ENCODE data around the gene LPP. TPM values are rescaled to one million over a fixed set of nuclear protein-coding genes. Genes with fewer than 3 reads are reported as not detected.

Gene LPP
- total RNA-seq, 1 experiment from 2014 or later = 20.4 TPM

DNA sequence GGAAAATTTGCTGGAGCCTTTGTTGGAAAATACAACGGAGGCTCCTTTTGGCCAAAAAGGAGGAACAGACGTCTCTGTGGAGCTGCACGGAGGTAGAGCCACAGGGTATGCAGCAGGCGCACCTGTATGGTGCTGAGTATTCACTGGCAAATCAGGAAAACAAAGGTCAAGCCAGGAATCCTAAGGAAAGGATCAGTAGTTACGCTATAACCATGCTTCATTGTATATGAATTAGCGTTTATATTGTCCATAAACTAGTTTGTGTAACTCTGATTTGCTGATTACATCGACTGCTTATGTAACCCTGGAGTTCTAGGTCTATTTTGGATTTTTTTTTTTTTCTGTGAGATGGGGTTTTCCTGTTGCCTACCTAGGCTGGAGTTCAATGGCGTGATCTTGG lies 45.4 kb downstream of the LPP start:
- no peak overlapping the region for H3K27ac ChIP-seq (ENCODE audit: low read length)
- no peaks in the 10 kb centered on the region for H3K36me3 ChIP-seq (ENCODE audit: low read depth, low read length)
- peaks cover 1% of the 10 kb centered on the region; the same call in 1 of the 2 replicates for H3K4me1 ChIP-seq (ENCODE audit: insufficient read depth, low read length)
- no peak for DNase-seq
- no peak overlapping the region for H3K4me2 ChIP-seq (ENCODE audit: low read length)
- TF ChIP-seq CTCF (conservative IDR thresholded peaks at IDR 0.05; ENCODE audit: low read depth, low read length) = no peak
- TF ChIP-seq EZH2 (IDR thresholded peaks at IDR 0.05; ENCODE audit: low read length, unreplicated experiment) = no peak
- TF ChIP-seq EZH2phosphoT487 (IDR thresholded peaks at IDR 0.05; ENCODE audit: borderline replicate concordance, low read length) = no peak
- H4K20me1 ChIP-seq (ENCODE audit: low read length) = 0 out of 2 replicates have a peak, but pooled peaks cover 4% of the 10 kb centered on the region
- no peaks in the 10 kb centered on the region for H3F3A ChIP-seq (ENCODE audit: low read length, unreplicated experiment)
- POLR2A ChIA-PET (ENCODE audit: unreplicated experiment) = no interaction called here
- H2AFZ ChIP-seq (ENCODE audit: low read length) = no peak overlapping the region
- H3K9ac ChIP-seq (ENCODE audit: low read length) = no peak overlapping the region
- no peak for ATAC-seq
- CTCF ChIA-PET = no interaction called here
- no TSS peak for BruUV-seq (replicated peaks)
- H3K4me3 ChIP-seq (ENCODE audit: low read length) = no peak overlapping the region
- intact Hi-C loops (cut with micrococcal nuclease) = no loop called here
- H3K9me2 ChIP-seq (replicated peaks; ENCODE audit: low read length) = no peaks in the 10 kb centered on the region
- no peaks in the 10 kb centered on the region for H3K9me3 ChIP-seq (ENCODE audit: low read length)
- peaks cover 34% of the 10 kb centered on the region for H3K79me2 ChIP-seq (ENCODE audit: low read length)
- no peaks in the 10 kb centered on the region for H3K27me3 ChIP-seq (ENCODE audit: low read length)

- TF ChIP-seq CTCF (conservative IDR thresholded peaks at IDR 0.05; ENCODE audit: low read depth, low read length) (no peak), EZH2phosphoT487 (IDR thresholded peaks at IDR 0.05; ENCODE audit: borderline replicate concordance, low read length) (no peak), EZH2 (IDR thresholded peaks at IDR 0.05; ENCODE audit: low read length, unreplicated experiment) (no peak)
- intact Hi-C loops (cut with micrococcal nuclease) = no loop called here
- no peaks in the 10 kb centered on the region for H3K9me3 ChIP-seq (ENCODE audit: low read length)
- H2AFZ ChIP-seq (ENCODE audit: low read length) = no peak overlapping the region
- no peaks in the 10 kb centered on the region for H3K9me2 ChIP-seq (replicated peaks; ENCODE audit: low read length)
- ATAC-seq (no peak), DNase-seq (no peak)
- no peak overlapping the region for H3K9ac ChIP-seq (ENCODE audit: low read length)
- POLR2A ChIA-PET (ENCODE audit: unreplicated experiment) = no interaction called here
- no peaks in the 10 kb centered on the region for H3K27me3 ChIP-seq (ENCODE audit: low read length)
- H3F3A ChIP-seq (ENCODE audit: low read length, unreplicated experiment) = no peaks in the 10 kb centered on the region
- CTCF ChIA-PET = no interaction called here
- no peak overlapping the region for H3K4me2 ChIP-seq (ENCODE audit: low read length)
- no peaks in the 10 kb centered on the region; the same call in 1 of the 2 replicates for H3K4me1 ChIP-seq (ENCODE audit: insufficient read depth, low read length)
- peaks cover 31% of the 10 kb centered on the region for H3K79me2 ChIP-seq (ENCODE audit: low read length)
- no peak overlapping the region for H3K4me3 ChIP-seq (ENCODE audit: low read length)
- H4K20me1 ChIP-seq (ENCODE audit: low read length) = 0 out of 2 replicates have a peak, but pooled peaks cover 4% of the 10 kb centered on the region
- H3K36me3 ChIP-seq (ENCODE audit: low read depth, low read length) = no peaks in the 10 kb centered on the region
- H3K27ac ChIP-seq (ENCODE audit: low read length) = no peak overlapping the region
- no TSS peak for BruUV-seq (replicated peaks)
These were observed 46.5 kb downstream of the LPP start for GRCh38 chr3:188200481-188200880.

DNA sequence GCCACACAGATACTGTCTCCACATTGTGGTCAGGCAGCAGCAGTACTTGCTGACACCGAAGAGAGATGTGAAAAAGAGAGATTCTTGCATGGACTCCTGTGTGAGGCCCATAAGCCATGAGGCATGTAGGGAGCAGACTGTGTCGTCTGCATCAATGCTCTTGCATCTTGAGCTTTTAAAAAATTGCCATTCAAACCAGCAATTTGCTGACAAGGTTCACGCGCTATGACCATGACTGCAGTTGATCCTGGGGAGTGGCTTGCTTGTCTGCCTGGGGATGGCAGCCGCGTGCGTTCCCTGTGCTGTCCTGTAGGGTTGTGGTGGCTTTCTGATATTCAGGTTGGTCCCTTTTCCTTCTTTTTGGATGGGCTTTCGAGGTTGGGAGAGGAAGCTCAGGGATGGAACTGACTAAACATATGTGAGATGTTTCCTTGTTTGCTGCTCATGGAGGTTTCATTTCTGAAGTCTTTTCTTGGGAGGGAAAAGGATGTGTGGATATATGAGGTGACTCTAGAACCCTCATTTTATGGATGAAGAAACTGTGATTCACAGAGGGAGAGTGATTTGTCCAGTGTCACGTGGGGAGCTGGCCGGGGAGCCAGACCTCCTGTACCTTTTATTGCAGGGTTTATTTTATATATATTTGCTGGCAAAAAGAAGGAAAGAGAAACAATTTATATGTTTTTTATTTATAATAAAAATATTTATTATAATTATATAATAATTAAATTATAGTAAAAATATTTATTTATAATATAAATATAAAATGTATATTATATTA lies 48.6 kb downstream of the LPP start:
- DNase-seq = no peak
- H3K4me2 ChIP-seq (ENCODE audit: low read length) = no peak overlapping the region

More for the DNA sequence above, 48.6 kb downstream of the LPP start:
- Histone ChIP-seq H4K20me1 (ENCODE audit: low read length) (0 out of 2 replicates have a peak, but pooled peaks cover 4% of the 10 kb centered on the region), H3K27me3 (ENCODE audit: low read length) (no peaks in the 10 kb centered on the region), H3K4me1 (ENCODE audit: insufficient read depth, low read length) (no peaks in the 10 kb centered on the region), H2AFZ (ENCODE audit: low read length) (no peak overlapping the region), H3K79me2 (ENCODE audit: low read length) (peaks cover 26% of the 10 kb centered on the region), H3K36me3 (ENCODE audit: low read depth, low read length) (no peaks in the 10 kb centered on the region), H3F3A (ENCODE audit: low read length, unreplicated experiment) (no peaks in the 10 kb centered on the region), H3K9ac (ENCODE audit: low read length) (no peak overlapping the region), H3K27ac (ENCODE audit: low read length) (no peak overlapping the region), H3K9me3 (ENCODE audit: low read length) (no peaks in the 10 kb centered on the region), H3K4me3 (ENCODE audit: low read length) (no peak overlapping the region), H3K9me2 (replicated peaks; ENCODE audit: low read length) (no peaks in the 10 kb centered on the region)
- CTCF ChIA-PET = no interaction called here
- TF ChIP-seq EZH2phosphoT487 (IDR thresholded peaks at IDR 0.05; ENCODE audit: borderline replicate concordance, low read length) (no peak), EZH2 (IDR thresholded peaks at IDR 0.05; ENCODE audit: low read length, unreplicated experiment) (no peak), CTCF (conservative IDR thresholded peaks at IDR 0.05; ENCODE audit: low read depth, low read length) (0 out of 2 replicates have a peak, but pooled peaks have one; percentile 10)
- ATAC-seq = no peak
- intact Hi-C loops (cut with micrococcal nuclease) = no loop called here
- BruUV-seq (replicated peaks) = no TSS peak
- POLR2A ChIA-PET (ENCODE audit: unreplicated experiment) = no interaction called here

Measured in PC-3 (cell line).